ENCODE measurements around the gene TRAFD1. TPM values are rescaled to one million over a fixed set of nuclear protein-coding genes. Genes with fewer than 3 reads are reported as not detected.

The TRAFD1 gene
- total and polyA plus RNA-seq, 2 of the 8 experiments (the other 6 are each of a cell fraction or from before 2014, with no cell fraction given): 18.1 to 33.1 TPM

- H4K20me1 ChIP-seq (replicated peaks in 1 of 2; ENCODE audit: control insufficient read depth in 1 of 2, insufficient read depth in 2 of 2, low read length in 2 of 2): no peaks in the 10 kb centered on the region
- no peak overlapping the region for H2AFZ ChIP-seq (ENCODE audit: low read length)
- peaks cover 13% of the 10 kb centered on the region in 2 experiments for H3K9me3 ChIP-seq (ENCODE audit: insufficient read depth in 2 of 2, low read depth in 1 of 2, low read length in 1 of 2)
- H3K4me1 ChIP-seq (replicated peaks in 1 of 4; ENCODE audit: control insufficient read depth in 3 of 4, insufficient read depth in 4 of 4, low read length in 3 of 4): no peaks in the 10 kb centered on the region
- no peak overlapping the region for H4K91ac ChIP-seq (replicated peaks; ENCODE audit: insufficient read length, low read length)
- H4K5ac ChIP-seq (ENCODE audit: insufficient read length, low read depth, low read length): no peak overlapping the region
- no peaks in the 10 kb centered on the region for H3K23me2 ChIP-seq (ENCODE audit: low read depth, low read length)
- H2BK5ac ChIP-seq (ENCODE audit: low read depth, low read length): no peak overlapping the region
- DNase-seq (ENCODE audit: low read depth in 1 of 2, low spot score in 2 of 2) (no peak), FAIRE-seq (no peak)
- no peak overlapping the region for H3K4ac ChIP-seq (replicated peaks; ENCODE audit: insufficient read length, low read depth, low read length)
- no peaks in the 10 kb centered on the region for H3K79me1 ChIP-seq (ENCODE audit: low read depth, low read length)
- no peak overlapping the region for H2AK5ac ChIP-seq (ENCODE audit: low read depth, low read length)
- H2BK12ac ChIP-seq (ENCODE audit: low read depth, low read length): no peak overlapping the region
- H3K79me2 ChIP-seq (ENCODE audit: control insufficient read depth in 1 of 2, insufficient read depth in 2 of 2, low read length in 2 of 2): no peaks in the 10 kb centered on the region
- no peak overlapping the region for H3K27ac ChIP-seq (ENCODE audit: low read depth, low read length)
- no peak overlapping the region for H2BK20ac ChIP-seq (ENCODE audit: low read length)
- H3K18ac ChIP-seq (ENCODE audit: extremely low read depth, low read length): no peak overlapping the region
- WGBS, 2 experiments (ENCODE audit: extremely low coverage in 1 of 2, insufficient coverage in 1 of 2, insufficient read length in 1 of 2, insufficient replicate concordance in 2 of 2, low coverage in 1 of 2, low lambda C conversion rate in 2 of 2, missing lambda C conversion rate in 1 of 2): 93% methylated on average over 6 of the region's 6 CpGs; no CpG with 5 or more reads in 1 of the 2 experiments
- peaks cover 0 to 18% (median 10%) of the 10 kb centered on the region in 4 experiments; a peak in 5 of 8 replicates for H3K36me3 ChIP-seq (ENCODE audit: control insufficient read depth in 2 of 4, insufficient read depth in 4 of 4, low read length in 3 of 4)
- H4K8ac ChIP-seq (ENCODE audit: extremely low read depth, insufficient read depth, low read length): no peak overlapping the region
- no peak overlapping the region for H3K23ac ChIP-seq (ENCODE audit: insufficient read length)
- no peaks in the 10 kb centered on the region for H3K27me3 ChIP-seq (replicated peaks in 1 of 4; ENCODE audit: control insufficient read depth in 3 of 4, extremely low read depth in 1 of 4, insufficient read depth in 3 of 4, low read length in 3 of 4)
- no peak overlapping the region for H3K9ac ChIP-seq (replicated peaks in 1 of 4; ENCODE audit: extremely low read depth in 1 of 4, low read depth in 3 of 4, low read length in 3 of 4)
- no peak overlapping the region for H3K4me3 ChIP-seq (ENCODE audit: extremely low read depth in 1 of 4, insufficient read depth in 2 of 4, low read depth in 3 of 4, low read length in 4 of 4)
- H3K14ac ChIP-seq (ENCODE audit: insufficient read length): no peak overlapping the region
- no peak overlapping the region for H3K4me2 ChIP-seq (ENCODE audit: insufficient read depth in 1 of 2, low read depth in 2 of 2, low read length in 2 of 2)
- CTCF ChIA-PET (ENCODE audit: partially characterized antibody): no interaction called here
- H2BK120ac ChIP-seq (replicated peaks; ENCODE audit: low read depth, low read length): no peak overlapping the region
- no peak overlapping the region for H2BK15ac ChIP-seq (ENCODE audit: low read length)
- H3K56ac ChIP-seq (replicated peaks; ENCODE audit: insufficient read length, low read depth, low read length): no peak overlapping the region
- POLR2A ChIA-PET (ENCODE audit: partially characterized antibody): no interaction called here
- no peak for TF ChIP-seq CBX8 (IDR thresholded peaks at IDR 0.05; ENCODE audit: borderline replicate concordance, low read depth, low read length)
- TF ChIP-seq RFX5 (IDR thresholded peaks at IDR 0.05; ENCODE audit: borderline replicate concordance, low read depth, low read length): no peak
- no peak for TF ChIP-seq TEAD4 (IDR thresholded peaks at IDR 0.05; ENCODE audit: low read depth, low read length)
- TF ChIP-seq BACH1 (IDR thresholded peaks at IDR 0.05; ENCODE audit: low read length): no peak
Measured at GRCh38 chr12:112160611-112161010, 35.3 kb downstream of the TRAFD1 start.

Data from H1 (cell line).